Epidermal melanocyte (primary cell): ENCODE results near the gene MAPK4.
"Not testable (repeated sequence)": the region's sequence is repeated elsewhere in the genome, so short reads cannot be mapped to it uniquely, and the experiment has no call there.

Experiments
- DNase-seq: peaks from one replicate; pipeline ENCODE4 v3.0.0; 2011; ENCODE audit warnings: low spot score; ENCODE audit not compliant: insufficient read length

Gene MAPK4

DNA sequence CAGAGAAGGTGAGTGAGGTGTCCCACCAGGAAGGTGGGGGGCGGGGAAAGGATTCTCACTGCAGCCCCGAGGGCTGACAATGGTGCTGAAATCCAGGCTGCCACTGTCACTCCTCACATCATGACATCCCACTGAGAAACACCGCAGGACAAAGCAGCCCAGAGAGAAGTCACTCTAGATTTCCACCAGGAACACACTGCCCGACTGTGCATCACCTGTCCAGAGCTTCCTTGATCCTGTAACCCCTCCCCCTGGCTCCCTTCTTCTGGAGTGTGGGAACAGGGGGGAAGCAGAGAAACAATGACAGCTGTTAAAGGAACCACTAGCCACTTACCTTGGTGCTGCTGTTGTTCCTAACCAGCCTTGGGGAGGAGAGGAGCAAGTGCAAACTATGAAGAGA is 190.1 kb downstream of the MAPK4 start:
- no peak for DNase-seq

DNA sequence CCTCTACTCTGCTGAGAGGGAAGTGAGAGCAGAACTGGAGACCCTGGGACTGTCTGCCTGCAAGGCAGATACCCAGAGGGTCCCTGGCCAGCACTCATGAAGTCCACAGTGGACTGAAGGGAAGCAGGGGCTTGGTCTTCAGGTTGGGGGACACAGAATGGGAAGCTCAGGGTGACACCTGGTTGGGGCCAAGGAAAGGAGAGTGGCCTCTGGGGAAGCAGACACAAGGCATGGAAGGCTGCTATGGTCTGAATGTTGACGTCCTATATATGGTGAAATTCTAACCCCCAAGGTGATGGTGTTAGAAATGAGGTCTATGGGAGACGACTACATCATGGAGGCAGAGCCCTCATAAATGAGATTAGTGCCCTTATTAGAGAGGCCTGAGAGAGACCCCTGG is 190.7 kb downstream of the MAPK4 start:
- no peak for DNase-seq

DNA sequence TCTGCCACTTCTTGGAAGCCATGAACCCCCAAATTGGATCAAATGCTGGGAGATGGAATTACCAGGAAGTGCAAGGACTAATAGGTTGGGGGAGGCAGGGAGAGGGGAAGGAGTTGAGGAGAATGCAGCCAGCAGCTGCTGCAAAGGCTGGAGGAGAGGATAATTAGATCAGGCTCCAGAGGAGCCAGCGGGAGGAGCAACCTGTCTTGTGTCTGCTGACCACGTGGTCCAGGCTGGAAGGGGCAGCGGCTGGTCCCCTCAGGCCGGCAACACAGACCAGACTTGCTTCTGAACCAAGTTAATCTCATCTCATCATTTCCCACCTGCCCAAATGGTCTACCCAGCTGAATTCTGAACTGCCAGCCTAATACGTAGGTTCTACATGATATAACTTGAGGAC is 191.6 kb downstream of the MAPK4 start:
- DNase-seq, result no peak

DNA sequence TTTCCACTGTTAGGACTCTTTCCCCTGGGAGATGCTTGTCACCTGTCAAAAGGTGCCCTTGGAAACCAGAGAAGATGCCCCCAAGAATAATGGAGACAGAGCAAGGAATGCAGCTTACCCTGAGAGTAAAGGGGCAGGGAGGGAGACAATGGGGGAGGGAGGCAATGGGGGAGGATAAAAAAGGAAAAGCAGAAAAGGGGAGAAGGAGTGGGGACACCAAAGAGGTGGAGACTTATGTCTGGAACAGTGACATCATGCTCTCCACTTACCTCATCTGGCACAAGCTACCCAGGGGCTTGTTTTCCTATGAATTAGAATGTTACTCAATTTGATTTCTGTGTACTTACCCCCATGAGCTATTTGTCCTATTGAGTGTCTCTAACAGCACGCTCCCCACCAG is 192.1 kb downstream of the MAPK4 start:
- no peak for DNase-seq

DNA sequence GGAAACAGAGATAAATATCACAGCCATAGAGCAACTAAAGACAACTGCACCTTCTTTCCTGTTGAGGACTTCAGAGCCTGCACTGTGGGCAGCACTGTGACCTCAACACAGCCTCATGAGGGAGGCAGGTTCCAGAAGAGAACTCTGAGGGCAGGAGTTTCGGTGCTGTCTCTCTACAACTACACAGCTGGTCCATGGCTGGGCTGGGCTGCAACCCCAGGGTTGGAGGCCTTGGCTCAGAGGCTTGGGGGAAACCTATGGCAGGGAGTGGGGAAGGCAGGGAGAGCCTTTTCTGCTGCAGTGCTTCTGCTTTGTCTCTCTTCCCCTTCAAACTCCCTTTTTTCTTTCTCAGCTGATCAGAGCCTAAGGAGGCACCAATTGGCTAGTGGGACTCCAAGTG is 193.4 kb downstream of the MAPK4 start:
- no peak for DNase-seq

DNA sequence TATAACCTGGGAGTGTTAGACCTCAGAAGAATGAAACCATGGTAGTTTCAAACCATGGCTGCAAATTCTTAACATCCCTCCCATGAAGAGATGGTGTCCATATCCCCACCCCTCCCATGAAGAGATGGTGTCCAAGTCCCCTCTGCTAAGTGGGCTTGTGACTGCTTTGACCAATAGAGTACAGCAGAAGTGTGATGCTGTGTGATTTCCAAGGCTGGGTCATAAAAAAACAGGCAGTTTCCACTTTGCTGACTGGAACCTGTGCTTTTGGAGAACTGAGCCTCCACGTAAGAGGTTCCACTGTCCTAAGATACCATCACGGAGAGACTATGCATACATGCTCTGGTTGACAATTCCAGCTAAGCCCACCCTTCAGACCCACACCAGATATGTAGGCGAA is 194.4 kb downstream of the MAPK4 start:
- no peak for DNase-seq

DNA sequence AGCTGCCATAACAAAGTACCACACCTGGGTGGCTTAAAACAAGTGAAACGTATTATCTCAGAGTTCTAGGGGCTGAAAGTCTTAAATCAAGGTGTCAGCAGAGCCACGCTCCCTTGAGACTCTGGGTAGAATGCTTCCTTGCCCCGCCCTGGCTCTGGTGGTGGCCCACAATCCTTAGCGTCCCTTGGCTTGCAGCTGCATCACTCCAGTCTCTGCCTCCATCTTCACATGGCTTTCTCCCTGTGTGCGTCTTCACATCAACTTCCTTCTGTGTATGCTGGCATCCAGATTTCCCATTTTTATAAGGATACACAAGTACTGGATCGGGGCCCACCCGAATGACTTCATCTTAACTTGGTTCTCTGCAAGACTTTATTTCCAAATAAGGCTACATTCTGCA is 197.5 kb downstream of the MAPK4 start:
- DNase-seq, result no peak

DNA sequence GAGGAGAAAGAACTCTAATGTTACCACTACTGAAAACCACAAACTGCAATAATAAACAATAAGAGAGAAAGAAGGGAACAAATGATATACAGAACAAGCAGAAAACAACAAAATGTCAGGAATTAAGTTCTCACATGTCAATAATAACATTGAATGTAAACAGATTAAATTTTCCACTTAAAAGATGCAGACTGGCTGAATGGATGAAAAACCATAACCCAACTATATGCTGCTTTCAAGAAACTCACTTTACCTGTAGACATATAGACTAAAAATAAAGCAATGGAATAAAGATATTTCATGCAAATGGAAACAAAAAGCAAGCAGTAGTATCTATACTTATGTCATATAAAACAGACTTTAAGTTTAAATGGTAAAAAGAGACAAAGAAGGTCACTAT is 209.6 kb downstream of the MAPK4 start:
- DNase-seq, result no peak

DNA sequence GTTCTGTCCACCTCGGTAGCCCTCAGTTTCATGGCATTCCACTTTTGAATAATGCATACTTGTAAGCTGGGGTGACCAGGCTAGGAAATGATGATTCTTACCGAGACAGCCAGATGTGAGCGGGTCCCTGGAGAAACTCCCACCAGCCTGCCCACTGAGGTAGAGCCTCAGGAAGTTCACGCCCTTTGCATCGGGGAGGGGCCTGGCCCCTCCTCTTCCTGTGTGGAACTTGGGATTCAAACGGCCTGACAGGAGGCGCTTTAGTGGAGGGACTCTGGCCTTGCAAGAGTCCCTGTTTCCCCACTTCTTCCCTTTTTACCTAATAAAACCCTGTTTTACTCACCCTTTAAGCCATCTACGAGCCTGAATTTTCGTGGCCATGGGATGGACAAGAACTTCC is 215.3 kb downstream of the MAPK4 start:
- no peak for DNase-seq

DNA sequence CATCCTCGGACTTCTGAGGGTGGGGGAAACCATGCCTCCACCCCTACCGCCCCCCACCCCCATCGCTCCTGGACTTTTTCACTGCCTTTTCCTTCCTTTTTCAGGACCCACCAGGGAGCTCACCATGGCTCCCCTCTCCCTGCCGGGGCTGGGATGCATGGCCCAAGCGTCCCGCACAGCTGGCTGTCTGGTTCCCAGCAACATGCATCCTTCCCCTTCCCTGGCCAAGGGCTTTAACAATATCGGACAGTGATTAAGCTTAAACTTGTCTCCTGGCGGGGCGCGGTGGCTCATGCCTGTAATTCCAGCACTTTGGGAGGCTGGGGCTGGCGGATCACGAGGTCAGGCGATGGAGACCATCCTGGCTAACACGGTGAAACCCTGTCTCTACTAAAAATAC is 215.8 kb downstream of the MAPK4 start:
- no peak for DNase-seq

DNA sequence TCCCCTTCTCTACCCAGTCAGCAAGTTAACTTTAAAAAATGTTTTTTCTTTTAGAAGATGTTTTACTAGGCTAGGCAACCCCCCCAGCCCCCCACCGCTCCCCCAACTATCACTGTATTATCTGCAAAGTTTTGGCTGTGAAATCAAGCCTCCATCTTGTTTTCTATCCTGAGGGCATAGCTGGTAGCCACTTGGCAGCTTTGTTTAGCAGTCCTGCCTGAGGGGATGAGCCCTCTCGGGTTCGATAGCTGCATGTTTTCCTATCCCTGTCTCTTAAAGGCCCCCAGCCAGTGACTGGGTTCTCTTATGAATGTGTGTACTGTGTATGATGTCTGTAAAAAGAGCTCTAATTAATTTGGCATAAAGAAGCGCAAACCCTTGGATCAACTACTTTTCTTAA is 216.5 kb downstream of the MAPK4 start:
- DNase-seq, result no peak

DNA sequence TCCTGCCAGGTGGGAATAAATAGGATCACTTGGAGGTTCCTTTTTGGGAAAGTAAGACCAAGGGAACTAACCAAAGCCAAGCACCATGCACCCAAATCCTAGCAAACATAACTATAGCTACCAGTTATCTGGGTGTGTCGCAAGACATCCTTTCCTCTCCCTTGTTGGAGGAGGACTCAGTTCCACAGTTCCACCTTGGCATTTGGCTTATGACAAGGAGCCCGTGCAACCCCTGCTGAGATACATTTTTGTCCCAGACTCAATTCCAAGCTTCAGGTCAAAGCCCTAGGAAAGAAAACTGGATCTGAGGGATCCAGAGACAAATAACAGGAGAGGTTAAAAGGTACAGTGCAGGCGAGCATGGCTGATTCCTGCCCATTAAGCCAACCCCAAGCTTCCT is 219.1 kb downstream of the MAPK4 start:
- not testable (repeated sequence) for DNase-seq
